CD4-positive, alpha-beta T cell treated with Interferon gamma for 1 hour (primary cell): ENCODE measurements around the gene ROCK2.

Source experiments
- DNase-seq: peaks from one replicate; pipeline ENCODE4 v3.0.0-alpha.2; 2020

Gene ROCK2

DNA sequence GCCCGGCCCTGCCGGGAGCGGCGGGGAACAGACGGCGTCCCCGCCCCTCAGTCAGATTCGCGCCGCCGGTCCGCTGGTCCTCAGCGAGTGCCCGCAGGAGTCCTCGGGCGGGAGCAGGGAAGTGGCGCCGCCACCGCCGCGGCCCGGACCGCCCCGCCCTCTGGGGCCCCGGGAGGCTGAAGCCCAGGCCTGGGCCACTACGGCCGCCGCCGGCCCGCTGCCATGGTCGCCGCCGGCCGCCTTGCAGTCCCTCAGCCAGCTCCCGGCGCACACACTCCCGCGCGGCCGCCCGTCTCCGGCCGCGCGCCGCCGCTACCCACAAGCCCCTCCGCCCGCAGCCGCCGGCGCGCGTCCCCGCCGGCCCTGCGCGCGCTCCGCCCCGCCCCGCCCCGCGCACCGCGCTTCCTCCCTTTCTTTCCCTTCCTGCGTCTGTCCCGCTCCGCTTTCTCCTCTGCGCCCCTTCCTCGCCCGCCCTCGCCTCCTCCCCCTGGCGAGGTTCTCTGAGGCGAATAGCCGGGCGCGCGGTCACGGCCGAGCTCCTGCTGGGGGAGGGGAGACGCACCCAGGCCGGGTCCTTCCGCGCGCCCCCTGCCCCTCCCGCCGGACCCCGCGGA lies at the start of gene ROCK2:
Gene ROCK2, minus strand, starts transcription at position 295 of the 614 bp plus-strand sequence. CDS start 500 bp downstream, outside the sequence.
- peak; percentile 64 for DNase-seq

DNA sequence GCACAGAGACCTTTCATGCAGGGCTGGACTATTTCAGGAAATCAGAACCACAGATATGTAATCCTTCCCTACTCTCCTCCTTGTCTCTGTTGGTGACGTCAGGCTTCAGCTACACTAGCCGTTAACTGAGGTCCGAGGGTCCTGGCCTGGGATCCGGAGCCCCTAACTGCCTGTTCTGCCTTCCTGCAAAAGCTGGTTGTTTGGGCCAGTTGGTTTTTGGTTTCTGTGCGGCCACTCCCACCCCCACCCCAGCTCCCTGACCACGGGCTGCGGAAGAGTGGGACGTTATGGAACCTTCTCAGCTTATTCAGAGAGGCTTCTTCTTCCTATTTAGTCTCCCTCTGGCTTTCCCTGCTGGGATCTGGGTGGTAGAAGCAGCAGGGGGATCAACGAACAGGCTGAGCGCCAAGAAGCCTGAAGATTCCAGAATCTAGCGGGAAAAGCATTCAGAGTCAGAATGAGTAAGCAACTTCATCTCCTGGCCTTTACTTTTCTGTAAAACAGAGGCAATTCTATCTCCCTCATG lies 49.3 kb upstream of the ROCK2 start:
- no peak for DNase-seq

DNA sequence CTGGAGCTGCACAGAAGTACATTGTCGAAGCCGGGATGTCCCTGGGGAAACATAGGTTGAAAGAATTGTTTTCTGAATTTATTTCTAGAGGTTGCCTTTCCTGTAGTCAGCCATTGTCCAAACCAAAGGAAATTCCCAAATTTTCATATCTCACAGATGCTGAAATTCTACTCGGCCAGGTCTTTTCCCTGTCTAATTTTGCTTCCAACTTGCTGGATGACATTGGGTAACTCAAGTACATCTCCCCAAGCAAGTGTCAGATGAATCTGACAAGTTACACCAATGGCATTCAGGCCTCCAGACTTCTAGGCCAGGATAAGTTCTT lies 47.5 kb upstream of the ROCK2 start:
- no peak for DNase-seq

DNA sequence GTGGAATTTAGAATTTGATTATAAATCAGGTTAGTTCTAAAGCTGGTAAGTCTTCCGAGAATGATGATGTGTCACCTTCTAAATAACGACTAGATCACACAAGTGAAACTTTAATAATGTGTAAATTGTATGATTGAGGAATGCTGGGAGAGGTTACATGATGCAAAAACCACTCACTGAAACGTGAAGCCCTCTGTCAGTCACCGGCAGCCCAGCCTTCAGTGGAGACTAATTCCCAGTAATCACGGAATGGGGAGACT lies 45.9 kb upstream of the ROCK2 start:
- no peak for DNase-seq

DNA sequence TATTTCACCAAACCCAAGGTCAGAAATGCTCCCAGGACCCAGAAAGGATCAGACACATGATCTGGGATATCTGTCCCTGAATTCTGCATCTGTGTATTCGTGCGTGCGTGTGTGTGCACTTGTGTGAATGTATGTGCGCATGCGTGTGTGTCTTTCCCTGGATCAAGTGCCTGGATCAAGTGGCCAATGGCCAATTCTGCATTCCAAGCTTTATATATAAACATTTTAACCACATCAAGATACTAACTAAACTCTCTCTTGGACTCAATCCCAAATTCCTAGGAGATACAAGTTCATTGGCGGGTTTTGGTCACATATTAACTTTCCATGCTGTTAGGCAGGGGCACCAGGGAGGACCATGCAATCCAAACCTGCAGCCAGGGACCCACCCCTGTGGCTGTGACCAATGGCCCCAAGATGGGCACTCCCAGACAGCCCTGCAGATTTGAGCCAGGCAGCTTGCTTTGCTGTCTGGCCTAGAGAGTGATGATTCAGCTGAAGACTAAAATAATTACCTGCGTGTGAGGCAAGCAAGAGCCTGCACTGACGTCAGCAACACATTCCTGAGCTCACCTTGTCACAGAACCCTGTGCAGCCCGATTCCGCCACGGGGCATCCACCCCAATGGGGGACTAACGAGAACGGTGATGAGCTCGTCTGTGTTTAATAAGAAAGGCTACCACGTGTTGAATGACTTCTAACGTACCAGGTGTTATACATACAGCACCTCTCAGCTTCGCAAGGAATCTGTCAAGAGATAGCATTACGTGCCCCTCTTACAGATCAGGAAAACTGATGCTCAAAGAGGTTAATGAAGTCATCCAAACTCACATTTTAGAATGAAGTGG lies 45.3 kb upstream of the ROCK2 start:
- no peak for DNase-seq

DNA sequence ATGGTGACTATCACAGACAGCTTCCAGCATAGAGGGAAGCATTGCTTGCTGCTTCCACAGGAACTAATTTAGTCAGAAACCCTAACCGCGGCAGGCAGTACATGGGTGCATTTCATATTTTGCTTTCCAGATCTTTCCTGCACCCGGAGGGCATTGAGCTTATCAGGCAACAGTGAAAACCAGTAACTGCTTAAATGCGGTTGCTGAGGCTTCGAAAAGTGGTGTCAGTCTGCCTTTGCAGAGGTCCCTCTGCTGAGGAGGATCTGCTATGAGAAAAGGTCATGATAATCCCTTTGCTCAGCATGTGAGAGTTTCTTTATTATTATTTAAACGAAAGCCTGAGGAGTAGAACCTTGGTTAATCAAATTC lies 44.6 kb upstream of the ROCK2 start:
- DNase-seq = no peak

DNA sequence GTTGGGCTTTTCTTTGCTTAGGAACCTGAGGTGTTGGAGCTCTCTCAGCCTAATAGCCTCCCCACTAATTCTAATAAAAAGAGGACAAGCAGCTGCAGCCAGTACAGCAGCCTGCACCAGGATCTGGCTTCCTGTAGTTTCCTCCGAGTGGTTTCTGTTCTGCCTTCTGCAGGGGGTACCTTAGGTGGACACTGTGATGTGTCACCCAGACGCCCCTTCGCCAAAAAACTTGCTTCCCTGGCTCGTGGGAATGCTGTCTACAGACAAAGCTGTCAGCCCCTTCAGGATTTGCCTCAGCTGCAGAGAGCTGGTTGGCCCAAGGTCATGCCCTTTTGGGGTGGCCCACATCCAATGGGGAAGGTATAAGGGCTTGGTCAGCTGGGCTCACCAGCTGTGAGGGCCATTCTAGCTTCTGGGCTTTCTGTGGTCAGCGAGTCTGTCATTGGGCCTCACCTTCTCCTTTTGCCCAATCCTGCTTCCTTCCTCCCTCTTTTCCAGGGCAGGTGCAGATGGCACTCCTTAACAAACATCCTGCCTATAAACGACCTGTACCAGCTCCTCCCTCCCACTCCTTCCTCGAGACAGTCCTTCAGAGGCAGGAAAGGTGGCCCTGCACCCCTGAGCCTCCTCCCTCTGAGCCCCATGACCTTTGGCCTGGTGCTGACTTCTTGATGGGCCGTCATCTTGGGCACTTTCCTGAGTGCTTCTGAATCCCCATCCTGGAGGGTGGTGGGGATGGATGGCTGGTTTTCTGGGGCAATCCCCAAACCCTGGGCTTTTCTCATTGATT lies 44.0 kb upstream of the ROCK2 start:
- DNase-seq = no peak

DNA sequence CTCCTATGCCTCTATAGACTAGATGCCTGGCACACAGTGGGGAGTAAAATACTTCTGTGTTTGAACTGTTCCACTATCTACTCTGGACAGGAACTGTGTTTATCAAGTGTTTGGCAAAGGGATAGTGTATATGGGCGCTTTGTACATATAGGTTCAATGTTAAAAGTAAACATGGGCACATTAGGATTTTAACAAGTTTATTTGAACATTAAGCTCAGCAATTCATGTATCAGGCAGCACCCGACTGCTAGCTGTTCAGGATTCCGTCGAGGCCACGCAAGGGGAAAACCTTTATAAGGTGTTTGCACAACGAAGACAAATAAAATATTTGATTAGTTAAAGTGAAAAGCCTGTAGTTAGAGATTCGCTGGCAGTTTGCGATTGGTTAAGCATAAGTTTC lies 43.4 kb upstream of the ROCK2 start:
- DNase-seq = no peak

DNA sequence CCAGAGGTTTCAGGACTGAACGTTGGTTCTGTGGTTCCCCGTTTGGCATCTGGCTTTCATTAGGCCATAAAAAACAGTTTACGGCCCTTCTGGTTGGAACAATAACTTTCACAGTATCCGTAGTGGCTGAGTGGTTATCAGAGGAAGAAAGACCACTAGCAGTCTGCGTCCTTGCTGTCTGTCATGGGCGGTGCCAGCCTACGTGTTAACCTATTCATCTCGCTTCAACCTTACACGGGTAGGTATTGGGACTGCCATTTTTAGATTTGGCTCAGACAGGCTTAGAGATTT lies 42.6 kb upstream of the ROCK2 start:
- no peak for DNase-seq

DNA sequence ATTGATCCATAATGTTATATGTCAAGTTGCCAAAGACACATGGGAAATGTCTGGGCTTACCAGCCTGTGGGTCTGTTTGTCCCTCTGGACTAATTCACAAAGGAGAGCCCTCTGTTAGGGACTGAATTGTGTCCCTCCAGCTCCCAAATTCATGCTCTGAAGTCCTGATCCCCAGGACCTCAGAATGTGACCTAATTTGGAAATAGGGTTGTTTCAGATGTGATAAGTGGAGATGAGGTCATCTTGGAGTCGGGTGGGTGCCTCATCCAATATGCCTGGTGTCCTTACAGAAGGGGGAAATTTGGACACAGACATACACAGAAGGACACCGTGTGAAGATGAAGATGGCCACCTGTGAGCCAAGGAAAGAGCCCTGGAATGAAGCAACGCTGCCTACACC lies 41.4 kb upstream of the ROCK2 start:
- DNase-seq = no peak

DNA sequence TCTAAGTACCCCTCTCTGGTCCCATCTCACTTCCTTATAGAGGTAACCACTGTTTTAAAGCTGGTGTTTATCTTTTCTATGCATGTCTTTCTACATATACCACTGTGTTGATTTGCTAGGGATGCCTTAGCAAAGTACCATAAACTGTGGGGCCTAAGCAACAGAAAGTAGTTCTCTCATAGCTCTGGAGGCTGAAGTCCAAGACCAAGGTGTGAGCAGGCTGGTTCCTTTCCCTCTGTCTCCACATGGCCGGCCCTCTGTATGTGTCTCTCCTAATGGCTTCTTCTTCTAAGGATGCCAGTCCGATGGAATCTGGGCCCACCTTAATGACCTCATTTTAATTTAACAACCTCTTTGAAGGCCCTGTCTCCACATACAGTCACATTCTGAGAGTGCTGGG lies 40.8 kb upstream of the ROCK2 start:
- DNase-seq = no peak

DNA sequence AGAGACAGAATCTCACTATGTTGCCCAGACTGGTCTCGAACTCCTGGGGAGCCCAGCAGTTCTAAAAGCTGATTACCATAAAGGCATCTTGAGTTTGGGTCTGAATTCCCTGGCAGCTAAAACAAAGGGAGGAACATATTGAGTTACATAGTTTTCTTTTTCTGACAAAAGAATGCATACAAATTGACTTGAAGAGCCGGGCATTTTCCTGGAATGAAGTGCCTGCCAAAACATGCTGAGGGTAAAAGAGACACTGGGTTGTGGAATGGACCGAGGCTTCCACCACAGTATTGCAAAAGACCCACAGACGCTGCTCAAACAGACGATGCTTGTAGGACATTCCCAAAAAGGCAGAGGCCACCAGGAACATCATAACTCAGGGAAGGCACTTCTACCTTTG lies 35.1 kb upstream of the ROCK2 start:
- DNase-seq = no peak

DNA sequence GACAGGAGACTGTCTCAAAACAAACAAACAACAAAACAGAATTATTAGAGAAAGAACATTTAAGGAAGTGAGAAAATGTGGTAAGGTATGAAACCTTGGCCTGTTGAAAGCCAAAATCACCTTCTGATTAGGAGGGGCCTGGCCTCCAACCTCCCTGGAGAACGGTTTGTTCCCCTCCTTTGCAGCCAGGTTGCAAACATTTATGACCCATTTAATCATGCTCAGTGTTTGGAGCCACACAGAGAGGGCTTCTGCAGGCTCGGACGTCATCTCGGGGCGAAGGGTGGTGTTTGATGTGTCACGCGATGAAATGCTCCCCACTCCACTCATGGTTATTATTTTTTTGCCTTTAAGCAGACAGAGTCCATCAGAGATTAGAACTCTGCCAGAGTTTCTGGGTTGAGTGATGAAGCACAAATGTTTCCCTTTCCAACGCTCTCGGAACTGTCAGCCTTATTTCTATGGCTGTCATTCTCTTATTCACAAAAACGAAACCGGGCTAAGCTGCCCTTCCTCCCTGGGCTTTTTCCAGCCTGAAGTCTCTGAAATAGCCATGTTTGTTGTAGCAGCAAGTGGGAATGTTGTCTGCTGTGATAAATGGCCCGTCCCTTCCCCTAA lies 33.6 kb upstream of the ROCK2 start:
- no peak for DNase-seq

DNA sequence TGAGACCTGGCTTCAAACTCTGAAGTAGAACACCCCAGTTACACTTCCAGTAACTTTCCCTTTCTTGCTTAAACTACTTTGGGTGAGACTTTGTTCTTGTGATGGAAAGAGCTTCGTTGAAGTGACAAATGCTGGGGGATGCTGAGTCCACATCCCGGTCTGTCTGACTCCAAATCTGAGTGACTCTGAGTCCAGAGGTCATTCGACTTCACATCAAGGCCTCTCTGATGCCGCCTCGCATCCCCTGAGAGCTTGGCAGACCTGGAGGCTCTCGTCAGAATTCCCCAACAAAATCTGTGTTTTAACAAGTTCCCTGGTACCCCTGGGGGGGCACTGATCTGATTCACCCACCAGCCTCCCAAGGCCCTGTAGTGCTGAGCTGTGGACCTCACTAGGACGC lies 31.6 kb upstream of the ROCK2 start:
- DNase-seq = no peak

DNA sequence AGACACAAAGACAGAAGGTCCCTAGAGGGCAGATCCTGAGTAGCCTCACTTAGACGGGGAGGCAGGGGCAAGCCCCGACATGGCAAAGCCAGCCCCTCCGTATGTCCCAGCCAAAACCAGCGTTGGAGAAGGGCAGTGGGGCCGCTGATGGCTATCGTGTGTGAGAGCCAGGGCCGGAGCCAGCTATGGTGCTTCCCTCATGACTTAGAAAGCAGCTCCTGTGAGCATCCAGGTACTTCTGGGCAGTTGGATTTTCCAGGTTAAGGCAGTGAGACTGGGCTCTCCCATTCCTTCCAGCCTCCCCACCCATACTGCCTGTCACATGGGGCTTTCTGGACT lies 31.2 kb upstream of the ROCK2 start:
- no peak for DNase-seq

DNA sequence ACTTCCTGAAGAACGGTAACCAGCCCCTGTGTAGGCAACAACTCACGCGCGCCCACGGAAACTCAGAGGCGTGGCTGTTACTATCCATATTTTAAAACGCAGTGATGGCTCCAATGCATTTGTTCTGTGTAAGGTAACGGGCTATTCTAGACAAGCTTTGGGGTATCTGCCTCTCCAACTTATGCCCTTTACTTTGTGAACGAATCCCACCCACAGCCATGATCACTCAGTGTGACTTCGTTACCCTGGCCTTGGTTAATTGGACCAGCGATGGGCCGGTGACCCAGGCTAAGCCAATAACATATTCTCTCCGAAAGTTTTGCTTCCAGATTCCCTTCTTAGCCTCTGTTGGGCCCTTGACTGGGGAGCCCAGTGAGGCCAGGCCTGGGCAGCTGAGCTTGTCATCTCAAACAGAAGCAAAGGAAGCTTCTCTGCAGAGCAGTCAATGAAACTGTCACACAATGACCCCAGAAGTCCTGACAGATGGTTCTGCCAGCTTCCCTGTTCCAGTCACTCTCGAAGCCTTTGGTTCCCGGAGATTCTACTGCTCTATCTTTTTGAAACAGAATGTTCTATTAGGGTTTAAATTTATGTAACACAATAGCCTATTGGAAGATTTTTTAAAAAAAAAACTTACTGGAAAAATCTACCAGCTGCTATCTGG lies 30.7 kb upstream of the ROCK2 start:
- DNase-seq = no peak

DNA sequence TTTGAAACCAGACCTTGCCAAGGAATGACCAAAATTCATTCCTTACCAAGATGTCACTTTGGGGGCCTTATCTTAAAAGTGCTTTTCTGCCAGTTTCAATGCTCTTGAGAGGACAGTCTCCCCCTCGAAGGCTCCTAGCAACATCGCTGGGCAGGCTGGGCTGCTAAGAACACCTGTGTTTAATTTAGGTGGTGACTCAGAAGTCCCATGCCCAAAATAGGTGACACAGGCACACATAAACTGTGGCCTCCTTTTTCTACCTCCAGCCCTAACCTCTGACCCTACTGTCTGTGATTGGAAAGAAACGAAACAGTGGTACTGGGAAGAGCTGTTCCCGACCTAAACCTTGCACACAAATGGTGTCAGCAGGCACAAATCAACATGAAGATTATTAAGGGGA lies 28.7 kb upstream of the ROCK2 start:
- no peak for DNase-seq

DNA sequence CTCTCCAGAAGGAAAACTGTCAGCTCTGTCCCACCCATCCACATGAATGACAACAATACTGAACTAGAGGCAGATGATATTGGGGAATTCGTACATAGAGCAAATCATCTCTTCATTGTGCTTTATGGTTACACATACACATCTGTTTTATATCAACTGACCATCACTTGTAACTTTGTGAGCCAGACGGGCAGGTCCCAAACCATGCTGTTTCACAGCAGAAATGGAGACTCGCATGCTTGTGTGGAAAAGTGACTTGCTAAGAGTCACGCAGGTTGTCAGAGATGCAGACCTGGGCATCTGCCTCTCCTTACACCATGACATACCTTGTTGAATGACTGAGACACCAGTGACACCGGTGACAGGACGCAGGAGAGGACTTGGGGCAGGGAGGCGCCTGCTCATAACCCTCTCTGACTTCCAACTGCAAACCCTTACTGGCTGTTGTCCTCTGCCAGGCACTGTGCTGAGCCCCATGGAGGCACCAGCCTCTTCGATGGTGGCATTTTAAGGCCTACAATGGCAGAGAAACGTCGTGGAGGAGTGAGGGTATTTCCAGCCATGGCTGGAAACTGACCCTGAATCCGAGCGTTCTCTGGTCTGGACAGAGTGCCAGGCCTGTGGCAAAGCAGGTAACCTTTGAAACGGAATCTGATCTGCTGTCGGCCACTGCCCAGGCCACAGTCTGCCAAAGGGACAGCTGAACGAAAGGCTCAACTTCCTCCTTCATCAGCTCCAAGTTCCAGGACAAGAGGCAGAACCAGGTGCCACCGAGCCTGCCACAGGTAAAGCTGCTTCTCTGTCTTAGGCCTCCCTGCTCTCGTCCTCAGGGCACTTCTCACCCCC lies 26.9 kb upstream of the ROCK2 start:
- DNase-seq = no peak

DNA sequence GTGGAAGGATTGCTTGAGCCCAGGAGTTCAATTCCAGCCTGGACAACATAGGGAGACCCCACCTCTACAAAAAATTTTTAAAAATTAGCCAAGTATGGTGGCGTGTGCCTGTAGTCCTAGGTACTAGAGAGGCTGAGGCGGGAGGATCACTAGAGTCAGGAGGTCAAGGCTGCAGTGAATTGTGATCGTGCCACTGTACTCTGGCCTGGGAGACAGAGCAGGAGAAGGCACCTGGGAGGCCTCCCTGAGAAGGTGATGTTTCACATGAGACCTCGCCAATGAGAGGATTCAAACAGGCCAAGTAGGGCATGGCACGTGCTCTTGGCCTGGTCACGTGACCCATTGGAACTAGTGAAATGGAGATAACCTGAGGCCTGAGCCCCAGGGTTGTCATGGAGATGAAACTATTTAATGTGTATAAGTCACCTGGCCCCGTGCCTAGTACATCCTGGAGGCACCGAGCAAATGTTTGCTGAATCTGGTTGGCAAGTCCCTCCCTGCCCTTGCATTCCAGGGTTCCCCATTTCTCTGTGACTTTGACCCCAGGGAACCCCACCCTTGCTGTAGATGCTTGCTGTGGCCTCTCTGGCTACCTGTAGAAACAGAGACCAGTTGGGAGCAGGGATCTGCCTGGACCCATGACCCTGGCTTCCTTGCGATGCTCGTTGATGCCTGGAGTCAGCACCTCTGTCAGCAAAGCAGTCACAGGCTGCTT lies 26.1 kb upstream of the ROCK2 start:
- DNase-seq = no peak

DNA sequence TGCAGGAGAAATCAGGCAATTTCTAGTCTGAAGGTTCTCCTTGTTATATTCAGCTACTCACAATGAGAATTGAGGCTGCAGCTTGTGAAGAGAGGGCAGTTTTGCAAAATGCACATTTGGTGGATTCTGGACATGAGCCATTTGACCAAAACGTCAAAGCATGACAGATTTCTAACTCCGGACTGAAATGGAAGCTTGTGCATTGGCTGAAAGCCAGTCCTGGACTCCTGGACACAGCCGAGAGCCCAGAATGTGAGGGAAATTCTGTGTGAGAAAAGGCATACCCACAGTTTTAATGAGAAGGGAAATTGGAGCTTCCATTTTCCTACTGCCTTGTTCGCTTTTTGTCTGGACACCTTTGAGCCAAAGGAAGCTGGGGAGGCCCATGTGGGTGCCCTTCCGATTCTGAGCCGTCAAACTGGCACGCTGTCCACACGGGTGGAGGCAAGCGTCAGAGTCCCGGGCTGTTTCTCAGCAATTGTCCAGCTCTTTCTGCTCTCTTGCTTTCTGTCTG lies 23.7 kb upstream of the ROCK2 start:
- DNase-seq = no peak

DNA sequence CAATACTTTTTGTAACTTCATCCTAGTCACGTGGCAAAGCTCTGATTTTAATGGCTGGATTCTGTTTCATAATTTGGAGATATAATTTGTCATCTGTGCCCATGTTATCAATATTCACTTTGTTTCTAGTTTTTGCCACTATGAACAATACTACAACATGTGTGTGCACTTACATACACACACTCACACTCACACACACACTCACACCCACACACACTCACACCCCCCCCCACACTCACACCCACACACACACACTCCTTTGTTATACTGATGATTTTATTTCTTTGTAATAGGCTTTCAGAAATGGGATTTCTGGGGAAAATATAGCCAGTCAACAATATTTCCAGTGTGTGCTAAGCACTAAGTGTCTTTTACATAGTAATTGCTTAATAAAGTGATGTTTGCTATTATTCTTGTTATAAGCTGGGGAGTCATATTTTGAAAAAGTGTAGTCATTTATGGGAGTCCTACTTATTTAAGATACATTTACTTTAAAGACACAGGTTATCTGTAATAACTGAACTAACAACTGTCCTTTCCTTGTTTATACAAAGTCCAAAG lies 22.8 kb upstream of the ROCK2 start:
- DNase-seq = no peak
